Activated CD8-positive, alpha-beta T cell treated with anti-CD3 and anti-CD28 coated beads, Interleukin-2, amount 10 ng/mL, durations not matched to agents 7 days and 5 days (primary cell): ENCODE data around the gene HRH4. TPM values are rescaled to one million over a fixed set of nuclear protein-coding genes. Genes with fewer than 3 reads are reported as not detected.

Experiments
- ATAC-seq: fragments of 150-1000 bp; cut with Tn5 transposase; one replicate; pipeline ENCODE4 v1.10.0; 2021; ENCODE audit warnings: moderate library complexity
- CTCF ChIA-PET: fragments of 350-600 bp; sonication (Branson Sonifier 250); formaldehyde crosslinking; loops from one replicate; lab custom pipeline; 2021; ENCODE audit warnings: antibody characterized with exemption; lab: Charles Lee
- POLR2A ChIA-PET: fragments of 350-600 bp; sonication (Branson Sonifier 250); formaldehyde crosslinking; loops from one replicate; lab custom pipeline; 2021; ENCODE audit warnings: antibody characterized with exemption; lab: Charles Lee
- DNase-seq: peaks from one replicate; pipeline ENCODE4 v3.0.0-alpha.2; 2020
- H3K27ac Mint-ChIP-seq: one replicate; pipeline ENCODE4 v1.8.0; 2021; ENCODE audit warnings: mild to moderate bottlenecking, mixed read lengths
- H3K27me3 Mint-ChIP-seq: one replicate; pipeline ENCODE4 v1.8.0; 2021; ENCODE audit warnings: low read depth, mixed read lengths
- H3K36me3 Mint-ChIP-seq: one replicate; pipeline ENCODE4 v1.8.0; 2021; ENCODE audit warnings: low read depth, mixed read lengths
- H3K4me1 Mint-ChIP-seq: one replicate; pipeline ENCODE4 v1.8.0; 2021; ENCODE audit warnings: low read depth, mixed read lengths
- H3K4me3 Mint-ChIP-seq: one replicate; pipeline ENCODE4 v1.8.0; 2021; ENCODE audit warnings: mild to moderate bottlenecking, mixed read lengths
- H3K9me3 Mint-ChIP-seq: one replicate; pipeline ENCODE4 v1.8.0; 2022; ENCODE audit warnings: mixed read lengths; ENCODE audit not compliant: insufficient read depth
- total RNA-seq, 2 experiments: library from RNA; stranded (reverse); gene quantifications; one replicate each; pipeline ENCODE4 v1.2.3, GENCODE V29; 2021

HRH4 gene
- not detected for total RNA-seq

- ATAC-seq, result no peak
Measured at GRCh38 chr18:24460388-24460787, at the start of gene HRH4. HRH4 (plus strand) TSS chr18:24460637; CDS start chr18:24460729, 92 bp downstream.

GRCh38 chr18:24413148-24413547 is 47.3 kb upstream of the HRH4 start:
- CTCF ChIA-PET, result no interaction called here
- POLR2A ChIA-PET, result no interaction called here
- H3K4me1 Mint-ChIP-seq, result no peaks in the 10 kb centered on the region

More at GRCh38 chr18:24460388-24460787, at the start of gene HRH4:
- Mint-ChIP-seq H3K9me3 (peaks cover 5% of the 10 kb centered on the region), H3K36me3 (no peaks in the 10 kb centered on the region), H3K27ac (no peak within 1 kb of the TSS), H3K4me1 (peaks cover 3% of the 10 kb centered on the region), H3K4me3 (no peak within 1 kb of the TSS), H3K27me3 (no peaks in the 10 kb centered on the region)
- ChIA-PET POLR2A (no interaction called here), CTCF (interaction anchor here (0.9 to 4.6 kb wide), 4 partner anchors 27 to 284 kb away, joined by 4 to 26 read pairs (median 6); no protein-coding TSS in a partner anchor)
- no peak for DNase-seq

GRCh38 chr18:24414349-24415003 is 46.0 kb upstream of the HRH4 start:
- H3K36me3 Mint-ChIP-seq, result no peaks in the 10 kb centered on the region
- no peak overlapping the region for H3K4me3 Mint-ChIP-seq
- no peak overlapping the region for H3K27ac Mint-ChIP-seq
- DNase-seq, result no peak
- no peaks in the 10 kb centered on the region for H3K9me3 Mint-ChIP-seq
- no peak for ATAC-seq
- CTCF ChIA-PET, result interaction anchor here (1.3 kb wide), 1 partner anchor 75 kb away, joined by 4 read pairs; no protein-coding TSS in a partner anchor
- H3K27me3 Mint-ChIP-seq, result peaks cover 17% of the 10 kb centered on the region
- H3K4me1 Mint-ChIP-seq, result no peaks in the 10 kb centered on the region
- POLR2A ChIA-PET, result interaction anchor here (0.6 kb wide), 1 partner anchor 236 kb away, joined by 3 read pairs; no protein-coding TSS in a partner anchor

More at GRCh38 chr18:24413148-24413547, 47.3 kb upstream of the HRH4 start:
- Mint-ChIP-seq H3K27ac (no peak overlapping the region), H3K9me3 (no peaks in the 10 kb centered on the region), H3K4me3 (no peak overlapping the region), H3K27me3 (peaks cover 19% of the 10 kb centered on the region), H3K36me3 (no peaks in the 10 kb centered on the region)
- DNase-seq, result no peak
- ATAC-seq, result no peak

- H3K9me3 Mint-ChIP-seq, result no peaks in the 10 kb centered on the region
- POLR2A ChIA-PET, result interaction anchor here (0.6 kb wide), 1 partner anchor 344 kb away, joined by 4 read pairs; no protein-coding TSS in a partner anchor
- no peaks in the 10 kb centered on the region for H3K36me3 Mint-ChIP-seq
- no peak overlapping the region for H3K4me3 Mint-ChIP-seq
- H3K4me1 Mint-ChIP-seq, result no peaks in the 10 kb centered on the region
- DNase-seq (no peak), ATAC-seq (no peak)
- peaks cover 21% of the 10 kb centered on the region for H3K27me3 Mint-ChIP-seq
- H3K27ac Mint-ChIP-seq, result no peak overlapping the region
- CTCF ChIA-PET, result no interaction called here
Measured at GRCh38 chr18:24417480-24417879, 43.0 kb upstream of the HRH4 start.

- POLR2A ChIA-PET, result no interaction called here
- no peak for ATAC-seq
- peaks cover 2% of the 10 kb centered on the region for H3K9me3 Mint-ChIP-seq
- H3K4me1 Mint-ChIP-seq, result peaks cover under 1% of the 10 kb centered on the region
- peaks cover 36% of the 10 kb centered on the region for H3K27me3 Mint-ChIP-seq
- no peak for DNase-seq
- H3K4me3 Mint-ChIP-seq, result no peak overlapping the region
- H3K36me3 Mint-ChIP-seq, result peaks cover 1% of the 10 kb centered on the region
- H3K27ac Mint-ChIP-seq, result no peak overlapping the region
- CTCF ChIA-PET, result interaction anchor here (1.7 kb wide), 1 partner anchor 68 kb away, joined by 5 read pairs; no protein-coding TSS in a partner anchor
Measured at GRCh38 chr18:24420551-24420950, 39.9 kb upstream of the HRH4 start.

GRCh38 chr18:24421831-24422230 is 38.6 kb upstream of the HRH4 start:
- DNase-seq, result no peak
- peaks cover 9% of the 10 kb centered on the region for H3K4me1 Mint-ChIP-seq
- H3K27ac Mint-ChIP-seq, result no peak overlapping the region
- H3K4me3 Mint-ChIP-seq, result no peak overlapping the region
- ChIA-PET CTCF (interaction anchor here (1.1 to 1.7 kb wide), 2 partner anchors 12 to 67 kb away, joined by 4 to 5 read pairs; no protein-coding TSS in a partner anchor), POLR2A (no interaction called here)
- H3K36me3 Mint-ChIP-seq, result peaks cover 10% of the 10 kb centered on the region
- peaks cover 10% of the 10 kb centered on the region for H3K9me3 Mint-ChIP-seq
- no peak for ATAC-seq
- peaks cover 33% of the 10 kb centered on the region for H3K27me3 Mint-ChIP-seq

GRCh38 chr18:24426073-24426397 is 34.4 kb upstream of the HRH4 start:
- DNase-seq, result no peak
- Mint-ChIP-seq H3K36me3 (peaks cover 21% of the 10 kb centered on the region), H3K4me3 (peak overlapping the region; percentile 74), H3K27me3 (peaks cover 21% of the 10 kb centered on the region), H3K4me1 (peaks cover 21% of the 10 kb centered on the region), H3K9me3 (peaks cover 14% of the 10 kb centered on the region), H3K27ac (peak overlapping the region; percentile 73)
- POLR2A ChIA-PET, result interaction anchor here (0.6 to 1.6 kb wide), 2 partner anchors 8 to 20 kb away, joined by 4 read pairs; no protein-coding TSS in a partner anchor
- CTCF ChIA-PET, result interaction anchor here (0.6 kb wide), 1 partner anchor 63 kb away, joined by 3 read pairs; no protein-coding TSS in a partner anchor
- ATAC-seq, result no peak

GRCh38 chr18:24426398-24427294 is 33.8 kb upstream of the HRH4 start, which contains the start of gene IMPACT:
IMPACT (plus strand) TSS chr18:24426670; CDS start chr18:24426757, 87 bp downstream.
- peaks cover 23% of the 10 kb centered on the region for H3K36me3 Mint-ChIP-seq
- H3K27me3 Mint-ChIP-seq, result peaks cover 18% of the 10 kb centered on the region
- DNase-seq, result peak; percentile 77
- H3K4me3 Mint-ChIP-seq, result peak within 1 kb of the TSS; percentile 82
- H3K9me3 Mint-ChIP-seq, result peaks cover 14% of the 10 kb centered on the region
- CTCF ChIA-PET, result interaction anchor here (0.6 to 1.8 kb wide), 3 partner anchors 30 to 62 kb away, joined by 3 to 7 read pairs (median 4); no protein-coding TSS in a partner anchor
- POLR2A ChIA-PET, result interaction anchor here (0.6 to 1.6 kb wide), 2 partner anchors 8 to 21 kb away, joined by 4 read pairs; no protein-coding TSS in a partner anchor
- ATAC-seq, result peak; percentile 95
- peaks cover 21% of the 10 kb centered on the region for H3K4me1 Mint-ChIP-seq
- peak within 1 kb of the TSS; percentile 87 for H3K27ac Mint-ChIP-seq

- H3K4me1 Mint-ChIP-seq, result peaks cover 22% of the 10 kb centered on the region
- peaks cover 18% of the 10 kb centered on the region for H3K27me3 Mint-ChIP-seq
- DNase-seq, result no peak
- peaks cover 14% of the 10 kb centered on the region for H3K9me3 Mint-ChIP-seq
- peaks cover 23% of the 10 kb centered on the region for H3K36me3 Mint-ChIP-seq
- CTCF ChIA-PET, result interaction anchor here (1.2 to 1.8 kb wide), 2 partner anchors 31 to 62 kb away, joined by 4 to 7 read pairs; no protein-coding TSS in a partner anchor
- H3K4me3 Mint-ChIP-seq, result peak overlapping the region; percentile 82
- POLR2A ChIA-PET, result interaction anchor here (1.6 kb wide), 1 partner anchor 21 kb away, joined by 4 read pairs; no protein-coding TSS in a partner anchor
- peak overlapping the region; percentile 87 for H3K27ac Mint-ChIP-seq
- ATAC-seq, result no peak
Measured at GRCh38 chr18:24427484-24427883, 33.0 kb upstream of the HRH4 start.

GRCh38 chr18:24428709-24429108 is 31.7 kb upstream of the HRH4 start:
- Mint-ChIP-seq H3K4me1 (peaks cover 26% of the 10 kb centered on the region), H3K9me3 (peaks cover 14% of the 10 kb centered on the region), H3K4me3 (no peak overlapping the region), H3K27me3 (peaks cover 6% of the 10 kb centered on the region), H3K27ac (no peak overlapping the region), H3K36me3 (peaks cover 23% of the 10 kb centered on the region)
- no peak for ATAC-seq
- DNase-seq, result no peak
- POLR2A ChIA-PET, result no interaction called here
- CTCF ChIA-PET, result interaction anchor here (0.6 to 1.8 kb wide), 6 partner anchors 9 to 68 kb away, joined by 3 to 7 read pairs (median 3); no protein-coding TSS in a partner anchor

GRCh38 chr18:24429188-24429587 is 31.2 kb upstream of the HRH4 start:
- no peak overlapping the region for H3K4me3 Mint-ChIP-seq
- DNase-seq (no peak), ATAC-seq (no peak)
- peaks cover 4% of the 10 kb centered on the region for H3K27me3 Mint-ChIP-seq
- H3K27ac Mint-ChIP-seq, result no peak overlapping the region
- CTCF ChIA-PET, result interaction anchor here (1.0 to 1.4 kb wide), 3 partner anchors 15 to 69 kb away, joined by 3 to 4 read pairs (median 3); no protein-coding TSS in a partner anchor
- peaks cover 14% of the 10 kb centered on the region for H3K9me3 Mint-ChIP-seq
- POLR2A ChIA-PET, result no interaction called here
- peaks cover 26% of the 10 kb centered on the region for H3K4me1 Mint-ChIP-seq
- H3K36me3 Mint-ChIP-seq, result peaks cover 23% of the 10 kb centered on the region
